Esophagus muscularis mucosa (tissue), 3 donors: Measurements from ENCODE around the gene AMIGO3.

Experiments used
- CTCF ChIP-seq, 3 experiments: fragments of 200-600 bp in 2 of 3; fragments of 450-650 bp in 1 of 3; sonication (generic) in 2 of 3; IDR thresholded peaks; one replicate each; pipeline ENCODE4 v1.5.1; 2017 to 2019; ENCODE audit warnings: antibody characterized with exemption in 3 of 3, mild to moderate bottlenecking in 2 of 3, moderate library complexity in 1 of 3
- POLR2A ChIP-seq: fragments of 450-650 bp; IDR thresholded peaks from one replicate; pipeline ENCODE4 v1.6.1; 2017; ENCODE audit warnings: antibody characterized with exemption, moderate library complexity, mild to moderate bottlenecking, low read depth

- TF ChIP-seq CTCF (IDR thresholded peaks at IDR 0.05) (no peak), POLR2A (no peak)
These were observed 6.0 kb downstream of the AMIGO3 start for GRCh38 chr3:49713336-49714105.
